Endometrium (tissue), 2 donors: ENCODE data around the gene CSDE1.

Source experiments
- FAIRE-seq: peaks from 2 replicates; lab custom pipeline; 2012; peaks lifted over from hg19 to GRCh38; lab: Jason Lieb, UNC
- donor health status: control.
- donor health status: control.

Gene CSDE1

GRCh38 chr1:114749835-114750234, 7.9 kb downstream of the CSDE1 start:
- no peak for FAIRE-seq

DNA sequence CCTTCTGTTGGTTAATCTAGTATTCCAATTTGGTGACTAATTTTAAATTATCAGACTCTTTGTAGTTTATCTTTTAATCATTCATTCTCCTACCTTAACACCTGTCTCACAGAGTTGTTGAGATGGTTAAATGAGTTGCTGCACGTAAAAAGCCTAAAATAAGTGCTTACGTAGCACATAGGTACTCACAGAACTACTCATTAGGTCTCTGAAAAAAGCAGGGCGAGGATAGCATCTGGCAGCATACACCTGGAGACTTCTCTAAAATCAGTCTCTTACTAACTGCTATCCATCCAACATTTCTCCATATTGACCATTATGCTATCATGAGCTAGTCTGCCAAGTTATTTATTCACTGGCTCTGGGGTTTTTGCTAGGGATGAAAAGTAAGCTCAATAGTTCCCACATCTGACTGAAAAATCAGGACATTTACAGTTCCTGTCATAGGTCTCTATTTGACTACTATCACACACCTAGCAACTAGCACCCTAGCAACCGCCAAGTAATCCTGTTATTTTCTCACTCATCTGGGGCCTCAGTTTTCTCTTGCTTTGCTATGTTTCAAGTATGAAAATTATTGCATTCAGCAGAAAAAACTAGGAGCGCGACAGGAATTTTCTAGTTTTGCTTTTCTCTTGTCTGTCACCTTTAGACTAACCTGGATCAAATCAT, 11.2 kb downstream of the CSDE1 start:
- FAIRE-seq: no peak

DNA sequence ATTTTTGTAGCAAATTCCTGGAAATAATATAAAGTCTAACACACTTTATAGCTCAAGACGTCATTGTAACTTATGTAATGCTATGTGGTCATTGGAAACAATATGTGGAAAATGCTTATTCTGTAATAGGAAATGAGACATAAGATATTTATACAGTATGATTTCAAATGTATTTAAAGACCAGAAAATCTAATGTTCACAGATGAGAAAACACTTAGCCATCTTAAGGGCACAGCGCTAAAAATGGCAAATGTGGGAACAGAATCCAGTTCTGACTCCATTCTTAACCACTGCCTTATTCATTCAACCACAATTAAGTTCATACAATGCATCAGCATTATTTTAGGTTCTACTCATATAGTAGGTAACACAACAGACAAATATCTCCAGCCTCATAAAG, 12.5 kb downstream of the CSDE1 start:
- FAIRE-seq: no peak

DNA sequence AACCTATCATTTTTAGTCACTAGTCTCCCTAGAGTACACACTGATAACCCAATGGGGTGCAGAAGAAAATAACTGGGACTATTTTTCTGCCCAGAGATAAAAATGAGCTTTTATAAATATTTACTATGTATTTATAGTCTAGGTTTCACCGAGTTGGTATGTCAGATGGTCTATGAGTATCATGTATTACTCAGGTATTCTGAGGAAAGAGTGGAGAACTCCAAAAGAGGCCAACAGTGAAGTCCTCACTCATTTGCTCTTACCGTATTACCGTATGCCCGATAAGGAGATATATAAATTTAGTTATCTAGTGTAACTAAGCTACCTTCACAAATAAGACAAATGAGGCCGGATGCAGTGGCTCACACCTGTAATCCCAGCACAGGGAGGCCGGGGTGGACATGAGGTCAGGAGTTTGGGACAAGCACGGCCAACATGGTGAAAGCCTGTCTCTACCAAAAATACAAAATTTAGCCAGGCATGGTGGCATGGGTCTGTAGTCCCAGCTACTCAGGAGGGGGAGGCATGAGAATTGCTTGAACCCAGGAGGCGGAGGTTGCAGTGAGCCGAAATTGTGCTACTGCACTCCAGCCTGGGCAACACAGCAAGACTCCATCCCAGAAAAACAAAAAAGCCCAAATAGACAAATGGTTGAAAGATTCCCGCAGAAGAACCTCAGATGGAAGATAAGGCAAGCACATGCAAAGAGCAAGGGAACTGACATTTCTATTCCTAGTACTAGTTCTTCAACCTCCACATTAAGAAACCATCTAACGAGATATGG, 15.6 kb downstream of the CSDE1 start:
- FAIRE-seq: no peak

GRCh38 chr1:114740331-114740730, 17.5 kb downstream of the CSDE1 start:
- FAIRE-seq: no peak

GRCh38 chr1:114737314-114737849, 20.4 kb downstream of the CSDE1 start:
- no peak for FAIRE-seq

GRCh38 chr1:114735479-114735878, 22.3 kb downstream of the CSDE1 start:
- FAIRE-seq: no peak

DNA sequence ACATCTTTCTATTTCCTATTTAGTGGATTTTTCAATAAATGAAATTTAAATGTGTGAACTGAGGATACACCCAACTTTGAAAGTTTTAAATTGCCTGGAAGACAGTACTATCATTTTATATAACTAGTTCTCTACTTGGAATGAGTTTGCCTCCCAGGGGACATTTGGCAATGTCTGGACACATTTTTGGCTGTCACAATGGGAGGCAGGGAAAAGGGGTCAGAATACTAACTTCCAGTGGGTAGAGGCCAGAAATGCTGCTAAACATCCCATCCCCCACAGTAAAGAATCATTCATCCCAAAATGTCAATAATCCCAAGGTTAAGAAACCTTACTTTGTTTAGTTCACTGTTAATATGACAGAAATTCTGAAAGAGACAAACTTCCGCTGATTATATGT, 28.0 kb downstream of the CSDE1 start:
- FAIRE-seq: no peak

DNA sequence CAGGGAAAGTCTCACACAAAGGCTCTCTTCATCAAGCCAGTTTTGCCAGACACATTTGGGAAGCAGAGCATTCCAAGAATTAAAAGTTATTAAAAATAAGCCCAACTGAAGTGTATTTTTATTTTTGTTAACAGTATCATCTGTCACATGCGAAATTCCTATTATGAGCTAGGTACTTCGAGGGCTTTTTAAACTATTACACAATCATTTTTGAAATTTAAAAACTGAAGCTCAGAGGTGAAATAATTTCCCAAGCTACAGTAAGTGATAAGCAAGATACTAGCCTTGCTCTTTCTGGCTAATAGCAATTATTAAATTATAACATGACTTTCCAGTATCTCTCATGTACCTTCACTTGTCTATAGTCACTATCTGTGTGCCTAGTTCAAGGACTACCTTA, 29.2 kb downstream of the CSDE1 start:
- no peak for FAIRE-seq

DNA sequence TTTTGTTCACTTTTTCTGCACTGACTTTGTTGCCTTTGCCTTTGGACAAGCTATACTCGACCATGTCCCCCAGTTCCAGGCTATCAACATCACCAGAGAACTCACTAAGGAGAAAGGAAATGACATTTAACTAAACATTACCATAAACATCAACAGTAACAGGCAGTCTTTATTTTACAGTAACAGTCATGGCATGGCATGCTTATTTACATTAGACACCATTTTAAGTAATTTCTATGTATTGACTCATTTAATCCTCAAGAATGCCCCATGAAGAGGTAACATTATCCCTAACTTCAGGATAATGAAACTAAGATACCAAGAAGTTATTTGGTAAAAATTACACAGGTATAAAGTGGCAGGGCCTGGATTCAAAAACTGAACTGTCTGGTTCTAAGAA, 32.6 kb downstream of the CSDE1 start:
- FAIRE-seq: no peak

DNA sequence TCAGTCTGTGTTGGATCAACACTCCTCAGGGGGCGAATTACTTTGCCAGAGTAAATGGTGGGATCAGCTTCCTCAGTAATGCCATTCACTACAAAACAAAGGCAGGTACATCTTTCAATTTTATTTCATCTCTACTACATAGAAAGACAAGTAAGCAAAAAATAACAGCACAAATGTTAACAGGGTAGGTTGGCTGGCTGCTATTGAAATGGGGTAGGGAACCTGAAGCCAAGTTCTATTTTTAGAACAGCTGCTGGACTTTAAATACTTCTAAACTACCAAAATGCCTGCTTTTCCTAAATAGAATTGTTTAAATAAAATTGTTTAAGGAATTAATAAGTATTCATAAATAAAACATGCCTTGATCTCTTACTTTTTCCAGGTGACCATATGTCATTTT, 33.9 kb downstream of the CSDE1 start:
- FAIRE-seq: no peak

DNA sequence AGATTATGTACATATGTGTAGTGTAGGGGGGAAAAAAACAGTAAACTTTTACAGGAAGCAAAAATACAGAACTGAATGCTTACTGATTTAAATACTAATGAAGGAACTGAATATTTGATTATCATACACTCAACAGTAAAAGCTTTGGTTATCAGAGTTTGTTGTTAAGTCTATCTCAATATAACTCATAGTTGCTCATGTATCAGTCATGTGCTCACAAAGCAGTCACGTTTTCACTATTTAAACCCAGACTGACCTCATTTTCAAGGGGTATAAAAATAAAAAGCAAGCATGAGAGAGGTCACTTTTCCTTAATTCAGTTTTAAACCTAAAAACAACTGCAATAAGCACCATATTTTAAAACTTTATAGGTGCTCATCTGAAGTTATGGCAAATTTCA, 34.3 kb downstream of the CSDE1 start:
- no peak for FAIRE-seq

DNA sequence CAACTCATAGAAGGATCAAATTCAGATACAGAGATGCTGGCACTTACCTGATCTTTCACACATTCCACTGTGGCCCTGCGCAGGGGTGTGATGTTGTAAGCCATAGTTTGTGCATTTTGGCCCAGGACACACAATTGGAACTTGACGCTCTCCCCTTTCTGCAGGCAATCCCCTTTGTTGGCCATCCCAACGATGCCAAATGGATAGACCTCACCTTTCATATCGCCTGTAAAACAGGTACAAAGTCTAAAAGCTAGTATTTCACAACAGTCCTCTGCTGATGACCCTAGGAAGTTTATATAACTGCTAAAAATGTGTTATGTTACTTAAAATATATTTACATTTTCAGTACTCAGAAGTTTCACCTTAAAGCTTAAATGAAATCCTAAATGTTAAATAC, 37.3 kb downstream of the CSDE1 start:
- FAIRE-seq: no peak

GRCh38 chr1:114719424-114719787, 38.4 kb downstream of the CSDE1 start:
- no peak for FAIRE-seq

GRCh38 chr1:114718661-114719423, 38.9 kb downstream of the CSDE1 start:
- FAIRE-seq: no peak

DNA sequence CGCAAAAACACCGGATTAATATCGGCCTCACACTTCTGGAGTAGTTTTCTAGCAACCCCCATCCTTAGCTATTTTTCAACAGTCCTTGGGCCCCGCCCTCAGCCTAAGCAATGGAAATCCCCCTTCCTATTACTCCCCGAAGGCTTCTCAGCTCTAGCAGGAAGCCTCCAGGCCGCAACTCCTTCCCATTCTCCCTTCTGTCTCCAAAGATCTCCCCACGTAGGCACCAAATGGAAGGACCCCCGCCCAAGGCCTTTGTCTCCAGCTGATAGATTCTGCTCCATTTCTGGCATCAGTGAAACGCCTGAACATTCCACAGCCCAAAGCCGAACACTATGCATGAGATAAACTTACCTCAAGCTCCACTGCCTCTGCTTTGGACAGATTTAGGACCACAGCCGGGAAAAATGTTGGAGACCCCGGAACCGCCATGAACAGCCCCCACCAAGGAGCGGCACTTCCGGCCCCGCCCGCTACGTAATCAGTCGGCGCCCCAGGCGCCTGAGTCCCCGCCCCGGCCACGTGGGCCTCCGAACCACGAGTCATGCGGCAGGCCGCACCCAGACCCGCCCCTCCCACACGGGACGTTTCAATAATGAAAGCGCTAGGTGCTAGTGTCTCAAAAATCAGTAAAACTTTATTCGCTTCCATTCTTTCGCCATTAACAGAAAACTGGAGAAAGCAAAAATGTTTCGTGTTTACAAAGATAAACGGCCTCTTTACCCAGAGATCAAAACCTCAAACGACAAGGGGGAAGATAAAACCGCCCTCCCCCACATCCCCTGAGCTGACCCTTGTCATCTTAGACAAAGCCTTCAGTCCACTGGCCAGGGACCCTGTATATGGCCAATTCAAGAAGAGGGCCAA, 41.2 kb downstream of the CSDE1 start, which contains the start of gene NRAS:
Gene NRAS, minus strand, starts transcription at position 468 of the 867 bp plus-strand sequence. CDS start 611 bp downstream, outside the sequence.
- FAIRE-seq: peak; percentile 53

GRCh38 chr1:114715952-114716303, 41.9 kb downstream of the CSDE1 start:
- FAIRE-seq: no peak

GRCh38 chr1:114712977-114713376, 44.8 kb downstream of the CSDE1 start:
- no peak for FAIRE-seq

DNA sequence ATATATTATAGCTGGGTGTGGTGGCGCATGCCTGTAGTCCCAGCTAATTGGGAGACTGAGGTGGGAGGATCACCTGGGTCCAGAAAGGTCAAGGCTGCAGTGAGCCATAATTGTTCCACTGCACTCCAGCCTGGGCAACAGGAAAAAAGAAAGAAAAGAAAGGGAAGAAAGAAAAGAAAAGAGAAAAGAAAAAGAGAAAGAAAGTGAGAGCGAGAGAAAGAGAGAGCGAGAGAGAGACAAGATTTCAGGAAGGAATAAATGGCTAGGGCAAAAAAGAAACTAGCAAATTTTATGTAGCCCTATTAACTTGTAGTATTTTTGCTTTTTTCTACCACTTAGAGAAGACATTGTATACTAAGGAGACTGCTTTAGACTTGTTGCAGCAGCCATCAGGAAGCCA, 47.4 kb downstream of the CSDE1 start:
- no peak for FAIRE-seq

- no peak for FAIRE-seq
These were observed 50.2 kb downstream of the CSDE1 start for GRCh38 chr1:114707604-114708003.

DNA sequence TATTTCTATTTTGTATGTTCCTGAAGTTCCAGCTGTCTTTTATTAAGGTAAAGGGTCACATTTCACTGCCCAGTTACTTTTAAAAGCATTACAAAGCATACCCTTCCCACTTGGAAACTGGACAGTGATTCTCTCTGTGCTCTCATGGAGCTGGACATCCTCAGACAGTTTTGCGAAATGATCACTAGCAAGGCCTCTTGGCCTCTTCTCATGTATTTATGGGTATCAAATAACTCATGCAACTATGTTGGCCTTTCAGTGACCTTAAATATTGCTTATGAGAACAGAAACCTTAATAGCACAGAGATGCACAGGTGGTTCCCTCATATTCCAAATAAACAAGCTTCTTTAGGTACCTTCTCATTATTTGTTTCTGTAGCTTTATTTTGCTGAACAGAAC, 54.5 kb downstream of the CSDE1 start:
- no peak for FAIRE-seq

- no peak for FAIRE-seq
These were observed 55.0 kb downstream of the CSDE1 start for GRCh38 chr1:114702737-114703136.
